Measurements from ENCODE around the gene CMTR1. TPM values are rescaled to one million over a fixed set of nuclear protein-coding genes. Genes with fewer than 3 reads are reported as not detected.

Gene CMTR1
- total RNA-seq, 1 donor from 2014 or later = 53.0 TPM

DNA sequence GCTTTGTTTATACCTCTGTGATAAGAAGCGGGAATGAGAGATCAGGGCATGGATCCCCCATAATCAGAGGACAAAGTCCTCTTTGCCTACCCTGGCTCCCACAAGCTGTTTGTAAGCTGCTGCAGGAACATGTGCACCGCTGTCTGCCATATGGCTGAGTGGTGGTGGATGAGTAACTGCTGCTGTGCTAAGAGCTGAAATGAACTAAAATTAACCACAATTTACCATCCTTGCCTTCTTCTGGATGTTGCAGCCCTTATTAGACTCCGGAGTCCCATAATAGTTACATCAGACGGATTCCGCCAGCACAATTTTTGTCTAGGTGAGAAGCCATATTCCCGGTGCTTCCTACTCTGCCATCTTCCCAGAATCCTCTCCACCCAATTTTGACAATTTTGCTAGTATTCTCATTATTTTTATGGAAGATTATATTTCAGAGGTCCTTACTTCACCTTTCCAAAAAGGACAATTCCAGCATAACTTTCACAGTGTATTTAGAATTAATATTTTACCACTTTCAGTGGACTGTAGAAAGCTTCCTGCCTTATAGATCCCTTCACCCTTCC, 6.0 kb upstream of the CMTR1 start:
- no peak for DNase-seq (ENCODE audit: extremely low spot score, unreplicated experiment)
- Mint-ChIP-seq H3K4me1 (ENCODE audit: unreplicated experiment) (peaks cover under 1% of the 10 kb centered on the region), H3K4me3 (no peak overlapping the region), H3K27me3 (peaks cover 18% of the 10 kb centered on the region), H3K27ac (no peak overlapping the region), H3K9me3 (no peaks in the 10 kb centered on the region), H3K36me3 (no peaks in the 10 kb centered on the region)
- TF ChIP-seq, protein P1, sequence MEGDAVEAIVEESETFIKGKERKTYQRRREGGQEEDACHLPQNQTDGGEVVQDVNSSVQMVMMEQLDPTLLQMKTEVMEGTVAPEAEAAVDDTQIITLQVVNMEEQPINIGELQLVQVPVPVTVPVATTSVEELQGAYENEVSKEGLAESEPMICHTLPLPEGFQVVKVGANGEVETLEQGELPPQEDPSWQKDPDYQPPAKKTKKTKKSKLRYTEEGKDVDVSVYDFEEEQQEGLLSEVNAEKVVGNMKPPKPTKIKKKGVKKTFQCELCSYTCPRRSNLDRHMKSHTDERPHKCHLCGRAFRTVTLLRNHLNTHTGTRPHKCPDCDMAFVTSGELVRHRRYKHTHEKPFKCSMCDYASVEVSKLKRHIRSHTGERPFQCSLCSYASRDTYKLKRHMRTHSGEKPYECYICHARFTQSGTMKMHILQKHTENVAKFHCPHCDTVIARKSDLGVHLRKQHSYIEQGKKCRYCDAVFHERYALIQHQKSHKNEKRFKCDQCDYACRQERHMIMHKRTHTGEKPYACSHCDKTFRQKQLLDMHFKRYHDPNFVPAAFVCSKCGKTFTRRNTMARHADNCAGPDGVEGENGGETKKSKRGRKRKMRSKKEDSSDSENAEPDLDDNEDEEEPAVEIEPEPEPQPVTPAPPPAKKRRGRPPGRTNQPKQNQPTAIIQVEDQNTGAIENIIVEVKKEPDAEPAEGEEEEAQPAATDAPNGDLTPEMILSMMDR (conservative IDR thresholded peaks at IDR 0.05) = no peak

DNA sequence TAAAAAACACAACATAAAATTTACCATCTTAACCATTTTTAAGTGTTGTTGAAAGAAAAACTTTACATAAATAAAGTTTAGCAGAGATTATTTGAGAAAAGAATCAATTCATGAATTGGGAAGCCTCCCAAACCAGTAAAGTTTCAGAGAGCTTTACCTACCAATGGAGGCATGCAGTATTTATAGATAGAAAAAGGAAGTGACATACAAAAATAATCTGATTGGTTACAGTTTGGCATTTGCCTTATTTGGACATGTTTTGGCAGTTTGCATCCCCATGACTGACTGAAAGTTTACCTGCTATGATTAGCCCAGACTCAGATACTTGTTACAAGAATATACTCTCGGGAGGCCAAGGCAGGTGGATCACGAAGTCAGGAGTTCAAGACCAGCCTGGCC, 3.7 kb upstream of the CMTR1 start:
- H3K9me3 Mint-ChIP-seq = no peaks in the 10 kb centered on the region
- no peak overlapping the region for H3K27ac Mint-ChIP-seq
- H3K4me3 Mint-ChIP-seq = no peak overlapping the region
- H3K4me1 Mint-ChIP-seq (ENCODE audit: unreplicated experiment) = peaks cover 17% of the 10 kb centered on the region
- no peaks in the 10 kb centered on the region for H3K36me3 Mint-ChIP-seq
- H3K27me3 Mint-ChIP-seq = peaks cover 18% of the 10 kb centered on the region
- TF ChIP-seq, protein P1 (conservative IDR thresholded peaks at IDR 0.05) = no peak
- no peak for DNase-seq (ENCODE audit: extremely low spot score, unreplicated experiment)

DNA sequence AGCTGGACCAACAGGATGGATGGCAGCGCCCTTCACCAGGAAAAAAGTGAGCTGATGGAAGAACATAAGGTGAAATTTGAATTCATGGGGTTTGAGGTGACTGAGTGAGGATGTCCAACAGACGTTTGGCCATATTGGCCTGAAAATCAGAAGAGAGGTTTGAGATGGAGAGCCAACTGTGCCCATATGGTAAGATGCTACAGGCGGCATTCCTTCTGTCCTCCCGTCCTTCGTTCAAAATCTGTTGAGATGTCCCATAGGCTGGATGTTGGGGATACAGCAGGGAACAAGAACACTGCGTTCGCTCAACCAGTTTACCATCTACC, 468 bp upstream of the CMTR1 start:
- peak overlapping the region; percentile 93 for H3K4me3 Mint-ChIP-seq
- TF ChIP-seq, protein P1 (conservative IDR thresholded peaks at IDR 0.05) = no peak
- peaks cover 25% of the 10 kb centered on the region for H3K4me1 Mint-ChIP-seq (ENCODE audit: unreplicated experiment)
- H3K36me3 Mint-ChIP-seq = peaks cover 6% of the 10 kb centered on the region
- H3K27ac Mint-ChIP-seq = peak overlapping the region; percentile 85
- peaks cover 11% of the 10 kb centered on the region for H3K27me3 Mint-ChIP-seq
- no peaks in the 10 kb centered on the region for H3K9me3 Mint-ChIP-seq
- no peak for DNase-seq (ENCODE audit: extremely low spot score, unreplicated experiment)

DNA sequence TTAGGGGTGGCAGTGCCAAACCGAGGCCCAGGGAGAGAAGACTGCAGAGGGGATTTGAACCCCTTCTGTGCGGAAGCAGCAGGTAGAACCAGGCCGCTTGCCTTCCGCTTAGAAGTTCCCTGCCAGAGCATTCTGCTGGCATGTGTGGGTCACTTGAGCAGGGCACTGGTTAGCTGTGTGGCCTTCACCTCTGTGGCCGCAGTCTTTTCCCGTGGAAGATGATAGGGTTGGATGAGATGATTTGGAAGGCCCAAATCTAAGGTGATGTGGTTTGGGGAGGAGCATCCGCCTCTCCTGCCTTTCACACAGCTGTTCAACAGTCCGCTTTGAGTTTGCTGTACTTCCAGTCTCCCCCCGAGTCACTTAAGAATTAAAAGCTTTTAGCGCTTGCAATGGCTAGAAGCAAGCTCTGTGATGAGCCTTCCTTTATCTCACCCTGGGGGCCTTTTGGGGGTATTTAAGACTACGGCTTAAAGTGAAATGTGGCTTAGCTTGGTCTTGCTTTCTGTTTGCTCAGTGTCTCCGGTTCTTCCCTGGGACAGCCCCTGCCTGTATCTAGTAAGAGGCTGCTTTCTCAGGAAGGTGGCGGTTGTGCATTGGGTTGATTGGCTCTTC, 743 bp downstream of the CMTR1 start:
- Mint-ChIP-seq H3K4me1 (ENCODE audit: unreplicated experiment) (peaks cover 25% of the 10 kb centered on the region), H3K27me3 (peaks cover 4% of the 10 kb centered on the region), H3K36me3 (peaks cover 10% of the 10 kb centered on the region), H3K9me3 (no peaks in the 10 kb centered on the region), H3K4me3 (peak overlapping the region; percentile 93), H3K27ac (peak overlapping the region; percentile 85)
- TF ChIP-seq, protein P1 (conservative IDR thresholded peaks at IDR 0.05) = no peak
- DNase-seq (ENCODE audit: extremely low spot score, unreplicated experiment) = no peak

DNA sequence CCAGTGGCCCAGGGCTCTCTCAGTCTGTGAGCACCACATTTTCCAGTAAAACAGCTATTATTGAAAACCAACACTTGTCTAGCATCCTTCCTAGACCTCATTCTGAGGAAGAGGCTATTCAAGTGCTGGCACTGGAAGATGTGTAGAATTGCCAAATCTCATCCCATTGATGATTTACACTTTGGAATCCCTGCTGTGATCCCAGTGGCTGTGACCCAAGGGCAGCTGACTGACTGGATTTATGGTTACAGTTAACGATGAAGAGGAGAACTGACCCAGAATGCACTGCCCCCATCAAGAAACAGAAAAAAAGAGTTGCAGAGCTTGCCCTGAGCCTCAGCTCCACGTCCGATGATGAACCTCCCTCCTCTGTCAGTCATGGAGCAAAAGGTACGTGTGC, 2.4 kb downstream of the CMTR1 start:
- H3K27me3 Mint-ChIP-seq = no peaks in the 10 kb centered on the region
- TF ChIP-seq, protein P1 (conservative IDR thresholded peaks at IDR 0.05) = no peak
- H3K36me3 Mint-ChIP-seq = peaks cover 10% of the 10 kb centered on the region
- H3K4me3 Mint-ChIP-seq = peak overlapping the region; percentile 93
- peak overlapping the region; percentile 41 for H3K27ac Mint-ChIP-seq
- no peaks in the 10 kb centered on the region for H3K9me3 Mint-ChIP-seq
- DNase-seq (ENCODE audit: extremely low spot score, unreplicated experiment) = no peak
- H3K4me1 Mint-ChIP-seq (ENCODE audit: unreplicated experiment) = peaks cover 32% of the 10 kb centered on the region

Measured in type B pancreatic cell (in vitro differentiated cells).